Nephron (organoid): ENCODE measurements around the gene DMRT3.
"Not testable (repeated sequence)": the region's sequence is repeated elsewhere in the genome, so short reads cannot be mapped to it uniquely, and the experiment has no call there.

ENCODE experiments used
- H3K27ac Mint-ChIP-seq, 3 experiments: 2 replicates each; pipeline ENCODE4 v1.8.0; 2020; ENCODE audit warnings: mixed read lengths in 3 of 3, mild to moderate bottlenecking in 2 of 3, moderate library complexity in 1 of 3
- H3K27me3 Mint-ChIP-seq: 2 replicates; pipeline ENCODE4 v1.8.0; 2021; ENCODE audit warnings: low read depth, mild to moderate bottlenecking, moderate library complexity, mixed read lengths
- H3K36me3 Mint-ChIP-seq: 2 replicates; pipeline ENCODE4 v1.8.0; 2020; ENCODE audit warnings: low read depth, mixed read lengths
- H3K4me1 Mint-ChIP-seq: 2 replicates; pipeline ENCODE4 v1.8.0; 2020; ENCODE audit warnings: mixed read lengths
- H3K4me3 Mint-ChIP-seq, 3 experiments: 2 replicates each; pipeline ENCODE4 v1.8.0; 2020; ENCODE audit warnings: mild to moderate bottlenecking in 3 of 3, mixed read lengths in 3 of 3, moderate library complexity in 2 of 3
- H3K9me3 Mint-ChIP-seq: 2 replicates; pipeline ENCODE4 v1.8.0; 2020; ENCODE audit warnings: mixed read lengths
- TF ChIP-seq, protein P1 (sequence below), 3 experiments: fragments of 200-600 bp; sonication (generic); IDR thresholded peaks; one replicate each; pipeline ENCODE4 v1.5.0; 2021; ENCODE audit warnings: antibody characterized with exemption in 3 of 3; ENCODE audit not compliant: unreplicated experiment in 3 of 3

Gene DMRT3

DNA sequence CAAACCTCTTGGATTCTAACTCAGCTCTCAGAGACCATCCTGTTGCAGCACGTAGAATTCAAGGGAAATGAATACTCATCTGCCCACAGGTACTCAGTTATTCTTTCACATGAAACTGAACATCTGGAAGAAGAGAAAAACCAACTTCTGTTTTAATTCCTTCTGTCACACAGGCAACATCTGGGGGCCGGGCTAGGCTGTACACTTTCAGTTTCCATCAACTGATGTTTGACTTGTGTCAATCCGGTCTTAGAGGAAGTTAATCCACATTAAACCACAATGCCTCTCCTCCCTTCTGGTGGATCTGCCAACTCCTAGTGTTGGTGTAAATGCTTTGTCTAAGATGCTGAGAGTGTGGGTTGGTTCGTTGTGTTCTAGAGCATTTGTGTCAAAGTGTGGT is 17.6 kb downstream of the DMRT3 start:
- TF ChIP-seq, protein P1, sequence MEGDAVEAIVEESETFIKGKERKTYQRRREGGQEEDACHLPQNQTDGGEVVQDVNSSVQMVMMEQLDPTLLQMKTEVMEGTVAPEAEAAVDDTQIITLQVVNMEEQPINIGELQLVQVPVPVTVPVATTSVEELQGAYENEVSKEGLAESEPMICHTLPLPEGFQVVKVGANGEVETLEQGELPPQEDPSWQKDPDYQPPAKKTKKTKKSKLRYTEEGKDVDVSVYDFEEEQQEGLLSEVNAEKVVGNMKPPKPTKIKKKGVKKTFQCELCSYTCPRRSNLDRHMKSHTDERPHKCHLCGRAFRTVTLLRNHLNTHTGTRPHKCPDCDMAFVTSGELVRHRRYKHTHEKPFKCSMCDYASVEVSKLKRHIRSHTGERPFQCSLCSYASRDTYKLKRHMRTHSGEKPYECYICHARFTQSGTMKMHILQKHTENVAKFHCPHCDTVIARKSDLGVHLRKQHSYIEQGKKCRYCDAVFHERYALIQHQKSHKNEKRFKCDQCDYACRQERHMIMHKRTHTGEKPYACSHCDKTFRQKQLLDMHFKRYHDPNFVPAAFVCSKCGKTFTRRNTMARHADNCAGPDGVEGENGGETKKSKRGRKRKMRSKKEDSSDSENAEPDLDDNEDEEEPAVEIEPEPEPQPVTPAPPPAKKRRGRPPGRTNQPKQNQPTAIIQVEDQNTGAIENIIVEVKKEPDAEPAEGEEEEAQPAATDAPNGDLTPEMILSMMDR (IDR thresholded peaks at IDR 0.05; ENCODE audit: unreplicated experiment in 3 of 3), result no peak
- no peaks in the 10 kb centered on the region for H3K36me3 Mint-ChIP-seq
- peaks cover 5% of the 10 kb centered on the region for H3K4me1 Mint-ChIP-seq
- peaks cover 37% of the 10 kb centered on the region for H3K27me3 Mint-ChIP-seq
- H3K4me3 Mint-ChIP-seq, result no peak overlapping the region
- no peak overlapping the region for H3K27ac Mint-ChIP-seq
- no peaks in the 10 kb centered on the region for H3K9me3 Mint-ChIP-seq

DNA sequence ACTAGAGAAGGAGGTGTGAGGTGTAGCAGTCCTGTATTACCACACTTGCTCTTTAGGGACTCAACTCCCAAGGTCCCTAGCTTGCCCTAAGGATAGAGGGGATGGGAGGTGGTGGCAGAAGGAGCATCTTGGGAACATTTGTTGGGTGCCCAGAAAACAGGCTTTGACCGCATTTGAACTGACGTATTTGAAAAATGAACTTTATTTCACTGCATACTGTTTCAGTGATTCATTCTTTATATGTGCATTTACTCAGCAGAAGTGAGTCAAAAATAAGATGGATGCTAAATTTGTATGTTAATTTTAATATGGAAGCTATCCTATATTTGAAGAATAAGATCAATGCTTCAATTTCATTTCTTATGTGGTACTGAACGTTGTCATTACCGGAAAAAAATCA is 18.7 kb downstream of the DMRT3 start:
- Mint-ChIP-seq H3K9me3 (no peaks in the 10 kb centered on the region), H3K4me3 (no peak overlapping the region), H3K27ac (no peak overlapping the region), H3K27me3 (peaks cover 29% of the 10 kb centered on the region), H3K36me3 (no peaks in the 10 kb centered on the region), H3K4me1 (peaks cover 5% of the 10 kb centered on the region)
- TF ChIP-seq, protein P1 (IDR thresholded peaks at IDR 0.05; ENCODE audit: unreplicated experiment in 3 of 3), result no peak

DNA sequence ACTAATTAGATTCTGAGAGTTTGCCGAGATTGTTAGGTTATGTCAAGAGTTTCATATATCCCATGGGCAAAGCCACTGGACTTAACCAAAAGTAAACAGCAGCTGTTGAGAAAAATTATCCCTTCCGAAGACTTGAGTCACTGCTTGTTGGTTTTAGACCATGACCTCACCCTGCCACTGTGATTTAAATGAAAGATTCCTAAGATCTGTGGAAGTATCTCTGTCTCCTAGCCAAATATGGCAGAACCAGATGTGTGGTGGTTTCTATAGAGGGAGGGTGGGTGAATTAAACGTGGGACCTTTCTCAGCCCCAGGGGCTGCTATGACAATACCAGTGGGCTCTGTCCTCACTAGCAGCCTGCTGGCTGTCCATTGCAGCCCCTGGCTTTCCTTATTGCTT is 19.3 kb downstream of the DMRT3 start:
- Mint-ChIP-seq H3K4me3 (no peak overlapping the region), H3K27me3 (peaks cover 24% of the 10 kb centered on the region), H3K36me3 (no peaks in the 10 kb centered on the region), H3K9me3 (no peaks in the 10 kb centered on the region), H3K4me1 (peaks cover 5% of the 10 kb centered on the region), H3K27ac (no peak overlapping the region)
- TF ChIP-seq, protein P1 (IDR thresholded peaks at IDR 0.05; ENCODE audit: unreplicated experiment in 3 of 3), result no peak

DNA sequence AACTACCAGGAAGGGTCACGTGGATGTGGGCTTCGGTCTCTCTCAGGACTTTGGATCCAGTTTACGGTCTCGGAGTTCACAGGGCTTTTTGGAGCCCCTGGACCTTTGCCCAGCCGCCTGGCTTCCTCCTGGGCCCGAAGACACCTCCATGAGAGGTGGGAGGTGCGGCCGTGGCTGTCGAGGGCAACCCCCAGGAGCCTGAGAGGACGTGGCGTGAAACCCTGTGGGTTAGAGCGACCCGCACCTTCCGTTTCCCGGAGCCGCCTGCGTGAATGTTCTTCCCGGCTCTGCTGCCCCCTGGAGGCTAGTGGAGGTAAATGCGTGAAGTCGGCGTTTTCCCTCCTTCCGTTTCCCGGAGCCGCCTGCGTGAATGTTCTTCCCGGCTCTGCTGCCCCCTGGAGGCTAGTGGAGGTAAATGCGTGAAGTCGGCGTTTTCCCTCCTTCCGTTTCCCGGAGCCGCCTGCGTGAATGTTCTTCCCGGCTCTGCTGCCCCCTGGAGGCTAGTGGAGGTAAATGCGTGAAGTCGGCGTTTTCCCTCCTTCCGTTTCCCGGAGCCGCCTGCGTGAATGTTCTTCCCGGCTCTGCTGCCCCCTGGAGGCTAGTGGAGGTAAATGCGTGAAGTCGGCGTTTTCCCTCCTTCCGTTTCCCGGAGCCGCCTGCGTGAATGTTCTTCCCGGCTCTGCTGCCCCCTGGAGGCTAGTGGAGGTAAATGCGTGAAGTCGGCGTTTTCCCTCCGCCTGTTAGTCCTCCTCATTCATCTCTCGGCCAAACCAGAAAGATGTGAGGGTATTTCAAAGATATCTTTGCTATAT is 22.1 kb downstream of the DMRT3 start:
- not testable (repeated sequence) for H3K36me3 Mint-ChIP-seq, H3K4me1 Mint-ChIP-seq, H3K27ac Mint-ChIP-seq, H3K4me3 Mint-ChIP-seq, H3K9me3 Mint-ChIP-seq, H3K27me3 Mint-ChIP-seq
- TF ChIP-seq, protein P1 (IDR thresholded peaks at IDR 0.05; ENCODE audit: unreplicated experiment in 3 of 3), result peak; percentile 56 to 64 (median 62)

DNA sequence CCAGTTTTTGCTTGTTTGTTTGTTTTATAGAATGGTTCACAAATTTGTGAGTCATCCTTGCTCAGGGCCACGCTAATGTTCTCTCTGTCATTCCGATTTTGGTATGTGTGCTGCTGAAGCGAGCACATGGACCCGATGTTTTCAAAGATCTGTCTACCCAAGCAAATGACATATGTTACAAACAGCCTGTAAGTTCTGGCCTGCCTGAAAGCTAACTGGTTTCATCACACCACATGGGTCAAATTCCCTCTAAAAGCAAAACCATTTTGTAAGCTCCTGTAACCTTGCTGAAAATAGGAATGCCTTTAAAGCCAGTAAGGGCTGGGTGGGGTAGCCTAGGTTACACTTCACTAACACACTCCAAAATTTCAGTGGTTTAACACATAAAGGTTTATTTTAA is 25.4 kb downstream of the DMRT3 start:
- Mint-ChIP-seq H3K27ac (no peak overlapping the region), H3K9me3 (no peaks in the 10 kb centered on the region), H3K27me3 (peaks cover 9% of the 10 kb centered on the region), H3K4me1 (peaks cover under 1% of the 10 kb centered on the region), H3K36me3 (no peaks in the 10 kb centered on the region), H3K4me3 (no peak overlapping the region)
- TF ChIP-seq, protein P1 (IDR thresholded peaks at IDR 0.05; ENCODE audit: unreplicated experiment in 3 of 3), result no peak

DNA sequence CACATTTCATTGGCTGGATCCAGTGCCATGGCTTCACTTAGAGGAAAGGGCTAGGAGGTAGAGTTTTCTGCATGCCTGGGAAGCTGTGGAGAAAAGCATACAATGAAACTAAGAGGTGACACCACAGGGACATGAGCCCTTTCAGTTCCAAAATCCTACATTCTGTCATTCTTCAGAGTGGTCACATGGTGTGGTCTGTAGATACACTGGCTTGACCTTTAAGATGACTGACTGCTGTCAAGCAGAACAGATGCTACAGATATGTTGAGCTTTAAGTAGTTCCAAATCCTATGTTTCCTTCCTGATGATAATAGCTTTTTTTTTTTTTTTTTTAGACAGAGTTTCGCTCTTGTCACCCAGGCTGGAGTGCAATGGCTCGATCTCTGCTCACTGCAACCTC is 26.2 kb downstream of the DMRT3 start:
- TF ChIP-seq, protein P1 (IDR thresholded peaks at IDR 0.05; ENCODE audit: unreplicated experiment in 3 of 3), result no peak
- Mint-ChIP-seq H3K4me3 (no peak overlapping the region), H3K27me3 (peaks cover 14% of the 10 kb centered on the region), H3K27ac (no peak overlapping the region), H3K4me1 (peaks cover 9% of the 10 kb centered on the region), H3K9me3 (no peaks in the 10 kb centered on the region), H3K36me3 (no peaks in the 10 kb centered on the region)
